GM12872 (cell line): ENCODE data around the gene ZNF41.

Experiments used
- TF ChIP-seq, protein P1 (sequence below): IDR thresholded peaks from 3 replicates; pipeline ENCODE4 v1.5.1; 2011; ENCODE audit warnings: low read depth, mild to moderate bottlenecking, low read length, moderate library complexity; ENCODE audit not compliant: insufficient read depth

The ZNF41 gene

DNA sequence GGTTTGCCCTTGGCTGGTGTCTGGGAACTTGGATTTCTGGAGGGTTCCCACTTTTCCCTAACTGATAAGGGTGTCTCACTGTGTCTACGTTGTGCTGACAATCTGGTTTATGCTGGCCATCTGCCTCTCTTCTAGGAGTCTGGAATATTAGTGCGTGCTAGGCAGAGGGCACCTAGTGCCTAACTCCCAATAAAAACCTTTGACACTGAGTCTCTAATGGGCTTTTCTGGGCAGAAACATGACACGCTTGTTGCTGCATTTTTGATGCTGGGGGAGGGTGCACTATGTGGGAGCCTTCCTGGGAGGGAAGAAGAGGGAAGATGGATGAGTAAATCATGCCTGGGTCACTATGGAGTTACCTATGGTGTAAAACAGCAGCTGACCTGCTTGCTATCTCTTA lies 16.3 kb upstream of the ZNF41 start:
- TF ChIP-seq, protein P1, sequence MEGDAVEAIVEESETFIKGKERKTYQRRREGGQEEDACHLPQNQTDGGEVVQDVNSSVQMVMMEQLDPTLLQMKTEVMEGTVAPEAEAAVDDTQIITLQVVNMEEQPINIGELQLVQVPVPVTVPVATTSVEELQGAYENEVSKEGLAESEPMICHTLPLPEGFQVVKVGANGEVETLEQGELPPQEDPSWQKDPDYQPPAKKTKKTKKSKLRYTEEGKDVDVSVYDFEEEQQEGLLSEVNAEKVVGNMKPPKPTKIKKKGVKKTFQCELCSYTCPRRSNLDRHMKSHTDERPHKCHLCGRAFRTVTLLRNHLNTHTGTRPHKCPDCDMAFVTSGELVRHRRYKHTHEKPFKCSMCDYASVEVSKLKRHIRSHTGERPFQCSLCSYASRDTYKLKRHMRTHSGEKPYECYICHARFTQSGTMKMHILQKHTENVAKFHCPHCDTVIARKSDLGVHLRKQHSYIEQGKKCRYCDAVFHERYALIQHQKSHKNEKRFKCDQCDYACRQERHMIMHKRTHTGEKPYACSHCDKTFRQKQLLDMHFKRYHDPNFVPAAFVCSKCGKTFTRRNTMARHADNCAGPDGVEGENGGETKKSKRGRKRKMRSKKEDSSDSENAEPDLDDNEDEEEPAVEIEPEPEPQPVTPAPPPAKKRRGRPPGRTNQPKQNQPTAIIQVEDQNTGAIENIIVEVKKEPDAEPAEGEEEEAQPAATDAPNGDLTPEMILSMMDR: no peak

DNA sequence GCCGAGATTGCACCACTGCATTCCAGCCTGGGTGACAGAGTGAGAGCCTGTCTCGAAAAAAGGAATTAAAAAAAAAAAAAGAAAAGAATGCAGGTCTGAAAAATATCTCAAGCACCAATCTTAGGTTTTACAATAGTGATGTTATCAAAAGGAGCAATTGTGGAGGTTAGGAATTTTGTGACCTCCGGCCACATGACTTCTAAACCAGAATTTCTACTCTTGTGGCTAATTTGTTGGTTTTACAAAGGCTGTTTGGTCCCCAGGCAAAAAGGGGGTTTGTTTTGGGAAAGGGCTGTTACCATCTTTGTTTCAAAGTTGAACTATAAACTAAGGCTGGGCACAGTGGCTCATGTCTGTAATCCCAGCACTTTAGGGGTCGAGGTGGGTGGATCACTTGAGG lies 15.4 kb upstream of the ZNF41 start:
- TF ChIP-seq, protein P1: no peak

DNA sequence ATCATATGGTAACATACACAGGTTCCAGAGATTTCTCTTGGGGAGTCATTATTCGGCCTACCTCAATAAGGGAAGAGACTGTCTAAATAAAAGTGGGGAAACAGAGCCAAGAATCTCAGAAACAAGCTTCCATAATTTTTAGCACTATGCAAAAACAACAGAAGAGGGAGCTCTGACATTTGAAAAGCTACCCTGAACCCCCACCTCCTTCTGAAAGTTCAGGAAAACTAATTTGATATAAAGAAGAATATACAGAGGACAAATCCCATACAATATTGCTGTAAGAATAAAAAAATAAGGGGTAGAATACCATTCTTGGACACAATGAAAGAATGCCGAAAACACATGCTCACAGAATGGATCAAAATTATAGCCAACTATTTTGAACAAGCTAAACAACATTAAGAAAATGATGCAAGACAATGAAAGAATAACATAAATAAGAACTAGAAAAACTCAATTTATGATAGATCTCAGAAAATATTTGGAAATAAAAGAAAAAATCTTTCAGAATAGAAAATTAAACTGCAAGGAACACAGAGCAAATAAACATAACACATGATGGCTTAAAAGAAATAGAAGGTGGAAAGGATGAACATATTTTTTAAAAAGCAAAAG lies 14.4 kb upstream of the ZNF41 start:
- TF ChIP-seq, protein P1: peak; percentile 17; the same call in 1 of the 3 replicates

DNA sequence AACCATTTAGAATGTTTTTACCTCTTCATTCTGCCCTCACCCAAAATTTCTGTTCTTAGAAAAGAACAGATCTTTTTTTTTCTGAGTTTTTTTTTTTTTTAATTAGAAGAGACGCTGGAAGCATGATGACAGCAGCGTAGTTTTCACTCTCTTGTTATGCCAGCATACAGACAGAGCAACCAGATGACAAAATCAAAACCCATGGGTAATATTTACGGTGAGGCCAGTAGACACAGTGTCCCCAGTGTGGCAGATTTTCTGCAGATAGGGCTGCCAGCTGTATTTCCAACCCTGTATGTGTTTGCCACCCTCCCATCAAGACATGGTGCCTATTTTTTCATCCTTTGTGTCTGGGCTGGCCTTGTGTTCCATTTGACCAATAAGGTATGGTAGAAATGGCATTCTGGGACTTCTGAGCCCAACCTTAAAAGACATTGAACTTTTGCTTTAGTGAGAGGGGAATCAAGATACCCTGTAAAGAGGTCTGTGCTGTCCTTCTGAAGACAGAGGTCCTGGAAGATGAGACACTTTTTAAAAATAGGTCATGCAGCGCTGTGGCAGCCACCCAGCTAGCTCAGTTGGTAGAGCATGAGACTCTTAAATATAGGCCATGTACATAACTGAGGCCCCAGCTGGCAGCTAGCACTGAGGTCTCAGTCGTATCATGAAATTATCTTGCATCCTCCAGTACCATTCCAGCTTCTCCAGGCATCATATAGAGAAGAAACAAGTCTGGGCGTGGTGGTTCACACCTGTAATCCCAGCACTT lies 6.7 kb upstream of the ZNF41 start:
- TF ChIP-seq, protein P1: no peak

DNA sequence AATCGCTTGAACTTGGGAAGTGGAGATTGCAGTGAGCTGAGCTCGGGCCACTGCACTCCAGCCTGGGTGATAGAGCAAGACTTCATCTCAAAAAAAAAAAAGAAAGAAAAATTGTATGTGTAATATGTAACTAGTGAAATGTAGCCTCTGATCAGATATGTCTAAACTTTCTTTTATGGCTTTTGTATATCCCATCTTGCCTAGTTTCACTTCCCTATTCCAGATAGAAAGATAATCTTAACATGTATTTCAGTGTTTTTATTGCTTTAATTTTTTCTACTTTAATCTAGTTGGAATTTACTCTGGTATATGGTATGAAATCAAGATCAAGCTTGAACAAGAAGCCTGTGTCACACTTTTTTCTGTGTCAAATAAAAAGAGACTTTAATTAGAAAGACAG lies 1.9 kb upstream of the ZNF41 start:
- TF ChIP-seq, protein P1: no peak

DNA sequence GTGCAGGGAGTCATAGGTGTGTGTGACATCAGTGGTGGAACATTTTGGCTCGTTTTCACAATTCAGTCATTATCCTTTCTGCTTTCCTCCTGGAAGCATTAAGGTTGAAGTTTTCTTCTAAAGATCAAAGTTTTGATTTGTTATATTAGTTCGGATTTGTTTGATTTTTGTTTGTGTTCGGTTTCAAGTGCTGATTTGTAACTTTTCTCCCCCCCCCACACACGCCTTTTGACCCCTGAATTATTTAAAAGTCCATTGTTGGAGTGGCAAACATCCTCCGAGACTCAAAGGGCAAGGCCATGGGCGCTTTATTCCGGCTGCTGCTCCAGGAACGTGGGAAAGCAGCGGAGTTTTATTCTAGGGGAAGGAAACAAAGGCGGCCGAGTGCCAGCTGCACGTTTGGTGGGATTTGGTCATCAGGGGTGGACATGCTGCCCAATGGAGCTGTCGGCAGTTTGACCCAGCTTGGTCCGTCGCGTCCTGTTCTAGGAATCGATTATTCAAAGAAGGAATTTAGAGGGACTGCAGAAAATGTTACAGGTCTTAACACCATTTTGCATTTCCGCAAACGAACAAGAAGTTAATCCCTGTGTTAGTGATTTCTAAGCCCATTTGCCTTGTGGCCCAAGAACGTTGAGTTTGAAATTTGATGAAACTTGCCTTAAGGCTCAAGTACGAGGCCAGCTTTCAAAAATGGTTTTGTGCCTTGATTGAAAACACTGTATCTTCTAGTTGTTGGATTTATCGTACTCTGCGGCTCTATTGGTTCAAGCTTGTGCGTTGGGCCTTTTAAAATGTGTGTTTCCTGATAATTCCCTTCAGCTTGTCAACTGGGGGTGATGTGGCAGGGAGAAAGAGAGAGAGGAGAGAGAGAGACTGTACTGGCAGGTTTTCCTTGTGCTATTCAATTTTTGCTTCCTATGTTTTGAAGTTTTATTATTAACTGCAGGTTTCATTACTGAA lies 565 bp upstream of the ZNF41 start:
- TF ChIP-seq, protein P1: no peak

DNA sequence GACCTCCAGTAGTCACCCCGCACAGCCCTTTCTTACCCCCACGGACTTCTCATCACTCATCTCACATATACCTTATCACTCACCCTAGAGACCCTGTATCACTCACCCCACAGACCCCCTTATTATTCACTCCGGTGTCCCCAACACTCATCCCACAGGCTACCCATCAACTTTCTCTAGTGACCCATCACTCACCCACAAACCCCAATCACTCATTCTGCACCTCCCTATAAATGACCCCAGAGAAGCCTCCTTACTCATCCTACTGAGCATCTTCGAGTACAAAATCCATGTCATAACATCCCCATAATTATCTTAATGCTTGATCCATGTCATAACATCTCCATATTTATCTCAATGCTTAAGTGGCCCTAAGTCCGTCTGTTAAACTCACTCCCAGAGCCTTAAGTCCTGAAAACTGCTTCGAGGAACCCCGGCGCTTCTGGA lies 934 bp downstream of the ZNF41 start:
- TF ChIP-seq, protein P1: no peak
